ENCODE measurements around the gene ARID5B.

ARID5B gene

DNA sequence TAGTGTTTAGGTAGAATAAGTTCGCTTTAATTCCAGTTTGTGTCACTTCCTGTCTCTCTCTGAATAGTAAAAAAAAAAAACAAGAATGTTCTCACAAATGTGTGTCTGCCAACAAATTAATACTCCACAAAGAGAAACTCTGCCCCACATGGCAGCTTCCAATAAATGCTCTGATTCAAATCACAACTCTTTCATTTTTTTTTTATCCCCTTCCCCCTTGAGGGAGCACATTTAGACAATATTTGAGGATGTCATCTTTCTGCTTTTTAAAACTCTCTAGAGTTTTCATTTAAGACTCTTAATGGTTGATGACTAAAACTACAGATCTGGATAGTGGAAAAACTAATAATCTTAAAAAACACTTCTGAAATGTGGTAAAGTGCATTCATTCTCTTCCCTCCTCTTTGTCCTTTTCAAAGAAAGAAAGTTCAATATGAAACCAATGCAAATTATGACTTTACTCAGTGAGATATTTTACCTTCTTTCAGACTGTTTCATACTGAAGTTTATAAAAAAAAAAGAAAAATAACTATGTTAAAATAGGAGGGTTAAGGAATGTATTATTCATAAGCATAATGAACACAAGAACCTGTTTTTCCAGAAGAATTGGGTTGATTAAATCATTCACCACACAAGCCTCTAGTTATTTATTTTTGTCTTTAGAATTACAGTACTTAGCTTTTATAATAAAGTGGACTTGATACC is 42.3 kb downstream of the ARID5B start:
- no peak for DNase-seq

DNA sequence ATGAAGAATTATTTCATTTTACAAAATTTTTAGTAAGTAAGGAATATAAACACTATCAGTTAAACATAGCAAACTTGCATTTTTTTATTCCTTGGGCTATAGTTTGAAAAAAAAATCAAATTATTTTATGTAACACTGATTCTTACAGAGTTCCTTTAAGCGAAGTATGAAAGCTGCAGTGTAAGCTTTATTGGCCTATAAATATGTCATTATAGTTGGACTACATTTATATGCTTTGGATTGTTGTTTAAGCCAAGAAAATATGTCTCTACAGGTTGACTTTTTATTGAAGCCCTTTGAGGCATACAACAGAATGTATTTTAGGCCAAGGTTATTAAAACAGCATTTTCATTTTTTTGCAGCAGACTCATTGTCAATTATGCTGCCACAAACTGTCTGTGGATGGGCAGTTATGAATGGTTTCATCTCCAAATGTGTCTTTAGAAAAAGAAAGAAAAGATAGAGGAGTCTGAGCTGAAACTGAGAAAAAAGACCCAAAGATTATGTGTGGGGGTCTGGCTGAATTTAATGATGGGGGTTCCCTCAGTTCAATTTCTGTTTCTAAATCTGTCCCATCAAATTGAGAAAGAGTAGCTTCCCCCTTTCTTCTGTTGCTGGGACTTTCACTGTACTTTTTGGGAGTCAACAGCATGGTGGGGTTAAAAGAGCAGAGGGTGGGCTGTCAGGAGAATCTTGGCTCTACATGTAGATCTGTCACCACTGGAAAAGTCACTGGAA is 43.1 kb downstream of the ARID5B start:
- no peak for DNase-seq

DNA sequence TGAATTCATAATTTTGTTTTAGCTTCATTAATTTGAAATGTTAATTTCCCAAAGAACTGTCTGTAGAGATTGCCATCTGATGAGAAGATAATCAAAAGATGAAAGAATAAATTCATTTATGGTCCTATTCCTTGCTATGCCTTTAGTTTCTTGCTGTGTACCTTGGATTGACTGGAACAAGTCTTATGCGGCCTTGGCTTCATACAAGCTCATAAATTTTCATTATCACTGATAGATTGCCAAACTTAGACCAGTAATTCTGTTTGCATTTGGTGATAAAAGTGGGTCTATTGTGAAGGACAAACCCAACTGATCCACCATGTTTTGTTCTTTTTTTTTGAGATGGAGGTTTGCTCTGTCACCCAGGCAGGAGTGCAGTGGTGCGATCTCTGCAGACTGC is 48.2 kb downstream of the ARID5B start:
- no peak for DNase-seq

DNA sequence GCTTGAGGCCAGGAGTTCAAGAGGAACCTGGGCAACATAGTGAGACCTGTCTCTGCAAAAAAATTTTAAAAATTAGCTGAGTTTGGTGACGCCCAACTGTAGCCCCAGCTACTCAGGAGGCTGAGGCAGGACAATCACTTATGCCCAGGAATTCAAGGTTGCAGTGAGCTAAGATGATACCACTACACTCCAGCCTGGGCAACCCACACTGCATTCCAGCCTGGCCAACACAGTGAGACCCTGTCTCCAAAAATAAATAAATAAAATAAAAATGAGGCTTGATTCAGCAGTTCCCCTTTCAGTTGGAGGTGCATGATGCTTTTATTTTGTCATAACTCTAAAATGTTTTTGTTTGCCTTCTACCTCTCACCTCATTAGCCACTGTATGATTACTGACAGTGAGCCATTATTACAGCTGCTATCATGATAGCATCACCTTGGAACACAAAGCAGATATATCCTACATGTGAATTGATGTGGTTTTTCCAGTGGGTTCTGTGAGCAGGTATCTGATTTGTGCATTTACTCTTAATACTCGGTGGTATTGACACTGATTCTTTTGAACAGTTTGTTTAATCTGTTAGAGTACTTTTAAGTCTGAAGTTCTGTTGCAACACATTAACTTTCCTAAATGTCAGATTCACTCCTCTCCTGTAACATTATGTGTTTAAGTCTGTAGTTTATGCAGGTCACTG is 49.1 kb downstream of the ARID5B start:
- no peak for DNase-seq

DNA sequence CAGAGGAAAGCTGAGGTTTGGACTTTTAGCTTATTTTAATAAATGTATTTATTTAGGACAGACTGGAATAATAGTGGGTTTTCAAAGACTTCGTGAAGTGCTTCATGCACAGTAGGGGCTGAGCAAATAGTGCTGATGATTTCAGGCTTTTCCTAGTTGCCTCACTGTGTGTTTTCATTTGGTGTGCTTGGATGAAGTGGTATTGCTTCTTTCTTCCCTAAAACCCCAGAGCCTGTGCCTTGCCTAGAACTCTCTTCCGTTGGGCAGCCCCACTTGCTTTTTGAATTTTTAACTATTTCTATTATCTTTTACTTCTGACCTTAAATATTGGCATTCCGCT is 49.6 kb downstream of the ARID5B start:
- no peak for DNase-seq

DNA sequence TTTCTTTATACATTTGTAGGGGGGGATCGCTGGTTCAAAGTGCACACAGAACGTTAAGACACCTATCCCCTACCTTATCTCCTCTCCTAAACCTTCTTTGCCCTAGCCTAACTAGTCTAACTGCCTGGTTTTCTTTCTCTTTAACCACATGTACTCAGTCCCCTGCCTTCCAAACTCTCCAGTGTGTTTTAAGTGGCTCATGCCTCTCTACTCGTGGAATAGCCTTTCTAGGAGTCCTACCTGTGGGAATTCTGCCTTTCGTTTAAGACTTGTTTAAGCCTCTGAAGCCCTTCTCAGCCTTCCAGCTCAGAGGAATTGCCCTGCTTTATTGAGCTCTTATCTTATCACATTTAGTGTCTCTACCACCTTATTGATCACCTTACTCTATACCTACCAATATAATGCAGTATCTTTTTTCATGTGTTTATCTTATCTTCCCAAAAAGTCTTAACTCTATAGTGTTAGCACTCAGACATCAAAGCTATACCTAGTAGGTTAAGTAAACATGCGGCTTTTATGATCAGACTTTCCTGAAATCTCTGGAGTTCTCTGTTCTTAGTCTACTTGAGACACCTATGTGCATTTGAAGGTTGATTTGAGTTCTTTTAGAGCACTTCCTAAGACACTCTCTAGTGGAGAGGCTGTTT is 50.7 kb downstream of the ARID5B start:
- no peak for DNase-seq

DNA sequence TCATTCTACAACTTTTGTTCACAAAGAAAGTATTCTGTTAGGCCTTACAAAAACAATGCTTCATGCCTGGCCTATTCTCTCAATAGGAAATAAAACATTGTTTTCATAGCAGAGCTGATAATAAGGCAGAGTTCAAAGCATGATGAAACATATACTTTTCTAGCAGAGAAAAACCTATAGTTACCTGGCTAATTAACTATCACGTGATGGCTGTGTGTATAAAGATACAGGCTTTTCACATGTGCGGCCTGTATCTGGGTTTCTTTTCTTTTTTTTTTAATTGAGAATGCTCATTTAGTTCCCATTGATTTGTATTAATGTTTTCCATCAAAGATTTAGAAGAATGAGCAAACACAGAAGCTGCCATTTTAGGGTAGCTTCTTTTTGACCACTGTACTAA is 51.7 kb downstream of the ARID5B start:
- DNase-seq = no peak

DNA sequence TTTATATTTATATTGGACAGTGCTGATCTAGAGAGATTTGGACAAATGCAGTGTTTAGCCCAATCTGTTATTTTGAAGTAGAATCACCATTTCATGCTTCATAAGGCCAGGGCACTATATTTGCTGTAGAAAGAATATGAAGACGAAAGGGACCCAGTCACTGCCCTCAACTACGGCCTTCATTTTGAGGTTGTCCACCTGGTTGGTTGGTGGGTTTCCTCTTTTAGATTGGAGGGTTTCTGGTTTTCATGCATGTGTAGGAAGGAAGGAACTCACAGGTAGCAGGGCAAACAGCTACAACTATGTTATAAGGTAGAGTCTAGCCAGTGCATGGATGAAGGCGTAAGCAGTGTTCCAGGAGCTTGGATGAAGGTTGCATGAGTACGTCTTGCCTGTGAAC is 56.3 kb downstream of the ARID5B start:
- DNase-seq = no peak

DNA sequence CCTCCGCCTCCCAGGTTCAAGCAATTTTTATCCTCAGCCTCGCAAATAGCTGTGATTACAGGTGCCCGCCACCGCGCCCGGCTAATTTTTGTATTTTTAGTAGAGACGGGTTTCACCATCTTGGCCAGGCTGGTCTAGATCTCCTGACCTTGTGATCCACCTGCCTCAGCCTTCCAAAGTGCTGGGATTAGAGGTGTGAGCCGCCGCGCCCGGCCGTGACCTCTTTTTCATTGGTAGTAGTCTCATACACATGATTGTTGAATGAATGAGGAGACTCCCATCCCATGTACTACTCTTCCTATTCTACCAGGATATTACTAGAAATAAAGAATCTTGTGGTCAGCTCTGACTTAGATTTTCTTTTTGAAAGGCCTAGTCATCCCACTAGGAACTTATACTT is 56.8 kb downstream of the ARID5B start:
- no peak for DNase-seq

DNA sequence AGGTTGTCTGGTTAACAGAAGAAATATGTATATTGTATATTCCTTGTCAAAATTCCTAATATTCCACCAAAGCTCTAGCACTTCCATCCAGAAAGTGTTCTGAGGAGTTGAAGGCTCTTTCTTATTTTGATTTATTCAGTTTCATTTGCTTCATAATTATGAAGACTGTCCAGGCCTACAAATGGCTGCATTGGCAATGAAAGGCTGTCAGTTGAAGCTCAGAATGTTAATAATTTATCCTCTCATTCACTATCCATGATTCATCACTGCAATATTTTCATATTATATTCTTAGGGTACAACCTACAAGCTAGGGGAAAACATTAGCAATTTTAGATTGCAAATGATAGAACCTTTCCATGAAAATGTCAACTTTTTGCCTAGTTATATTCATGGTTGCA is 57.3 kb downstream of the ARID5B start:
- no peak for DNase-seq

DNA sequence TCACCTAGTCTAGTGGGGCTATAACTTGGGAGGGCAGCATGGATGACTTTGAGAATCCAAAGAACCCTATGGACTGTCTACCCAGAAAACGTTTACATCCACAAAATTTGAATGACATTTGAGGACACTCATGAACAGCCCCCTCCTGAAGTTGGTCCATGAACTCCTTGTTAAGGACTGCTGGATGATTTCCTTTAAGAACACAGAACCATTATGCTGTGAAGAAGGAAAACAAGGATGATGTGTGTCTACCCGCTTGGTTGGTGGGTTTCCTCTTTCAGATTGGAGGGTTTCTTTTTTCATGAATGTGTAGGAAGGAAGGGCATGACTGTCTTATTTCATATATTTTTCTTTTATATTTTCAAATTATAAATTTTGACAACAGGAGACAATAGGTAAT is 58.3 kb downstream of the ARID5B start:
- no peak for DNase-seq

DNA sequence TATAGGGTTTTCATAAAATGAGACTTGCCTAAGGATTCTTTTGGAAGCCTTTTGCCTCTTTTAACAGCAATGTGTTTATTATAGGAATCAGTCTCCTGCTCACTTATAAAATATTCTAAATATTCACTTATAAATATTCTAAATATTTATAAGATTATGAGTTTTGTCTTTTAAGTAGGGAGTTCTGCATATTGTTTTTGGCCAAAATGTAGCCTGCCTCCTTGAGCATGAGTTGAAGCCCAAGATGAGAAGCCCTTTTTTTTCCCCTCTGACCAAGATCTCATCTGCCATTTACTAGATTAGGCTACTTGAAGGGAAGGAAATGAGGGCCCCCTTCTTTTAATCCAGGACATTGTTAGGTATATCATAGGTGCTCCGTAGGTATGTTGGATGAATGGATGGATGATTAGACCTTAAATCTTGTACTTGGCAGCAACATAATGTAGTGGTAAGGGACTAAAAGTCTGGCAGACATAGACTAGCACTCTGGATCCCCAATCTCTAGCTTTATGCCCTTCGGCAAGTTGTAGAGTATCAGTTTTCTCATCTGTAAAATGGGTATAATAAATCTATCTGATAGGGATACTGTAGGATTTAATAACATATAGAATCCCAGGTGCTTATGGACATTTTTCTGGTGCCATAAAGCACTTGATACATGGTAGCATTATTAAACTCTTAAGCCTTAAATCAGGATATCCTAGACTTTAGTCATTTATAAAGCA is 59.1 kb downstream of the ARID5B start:
- DNase-seq = no peak

DNA sequence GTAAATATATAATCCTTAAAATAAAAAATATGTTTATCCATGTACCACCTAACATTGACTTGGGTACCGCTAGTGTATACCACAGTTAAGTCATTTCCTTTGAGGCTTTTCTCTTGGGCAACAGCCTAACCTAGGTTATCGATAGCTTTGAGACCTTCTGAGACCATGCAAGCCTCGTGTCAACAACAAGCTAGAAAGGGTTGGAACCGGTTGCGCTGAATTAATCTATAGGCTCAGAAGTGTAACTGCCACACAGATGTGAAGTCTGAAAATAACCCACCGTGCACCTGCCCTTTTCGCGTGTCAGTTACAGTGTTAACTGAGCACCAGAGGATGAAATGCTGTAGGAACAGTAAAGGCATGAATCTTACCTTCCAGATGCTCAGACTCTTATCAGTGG is 59.8 kb downstream of the ARID5B start:
- DNase-seq = no peak

DNA sequence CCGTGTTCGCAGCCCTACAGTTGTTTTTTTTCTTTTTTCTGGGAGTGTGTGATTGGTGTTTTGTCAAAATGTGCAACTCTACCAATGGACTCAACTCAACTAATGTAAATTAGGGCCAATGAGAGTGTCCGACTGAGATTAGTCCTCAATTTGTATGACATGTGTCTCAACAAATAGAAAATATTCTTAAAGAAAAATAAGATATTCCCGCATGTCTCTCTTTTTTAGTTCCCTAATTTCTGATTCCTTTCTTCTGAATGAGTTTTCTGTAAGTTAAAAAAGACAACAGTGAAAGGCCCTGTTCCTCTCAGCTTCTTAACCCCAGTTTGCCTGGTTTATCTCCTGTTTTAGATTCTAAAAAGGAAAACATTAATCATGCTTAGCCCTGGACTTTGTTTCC is 61.5 kb downstream of the ARID5B start:
- no peak for DNase-seq

DNA sequence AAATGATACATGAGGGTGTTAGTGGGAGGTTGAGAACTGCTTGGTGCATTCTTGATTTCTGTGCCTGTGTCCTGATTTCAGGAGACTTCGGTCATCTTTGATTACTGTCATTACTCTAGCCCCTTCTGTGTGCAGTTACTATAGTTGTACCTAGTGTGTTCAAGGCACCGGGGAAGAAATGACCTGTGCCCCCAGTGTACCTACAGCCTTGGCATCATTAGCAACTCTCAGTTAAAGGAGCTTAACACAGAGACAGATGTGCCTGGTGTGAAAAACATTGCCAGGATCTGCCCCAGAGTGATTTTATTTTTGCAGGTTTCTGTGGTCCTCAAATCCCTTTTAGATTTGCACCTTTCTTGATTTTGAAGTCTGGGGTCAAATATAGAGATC is 62.2 kb downstream of the ARID5B start:
- DNase-seq = no peak

DNA sequence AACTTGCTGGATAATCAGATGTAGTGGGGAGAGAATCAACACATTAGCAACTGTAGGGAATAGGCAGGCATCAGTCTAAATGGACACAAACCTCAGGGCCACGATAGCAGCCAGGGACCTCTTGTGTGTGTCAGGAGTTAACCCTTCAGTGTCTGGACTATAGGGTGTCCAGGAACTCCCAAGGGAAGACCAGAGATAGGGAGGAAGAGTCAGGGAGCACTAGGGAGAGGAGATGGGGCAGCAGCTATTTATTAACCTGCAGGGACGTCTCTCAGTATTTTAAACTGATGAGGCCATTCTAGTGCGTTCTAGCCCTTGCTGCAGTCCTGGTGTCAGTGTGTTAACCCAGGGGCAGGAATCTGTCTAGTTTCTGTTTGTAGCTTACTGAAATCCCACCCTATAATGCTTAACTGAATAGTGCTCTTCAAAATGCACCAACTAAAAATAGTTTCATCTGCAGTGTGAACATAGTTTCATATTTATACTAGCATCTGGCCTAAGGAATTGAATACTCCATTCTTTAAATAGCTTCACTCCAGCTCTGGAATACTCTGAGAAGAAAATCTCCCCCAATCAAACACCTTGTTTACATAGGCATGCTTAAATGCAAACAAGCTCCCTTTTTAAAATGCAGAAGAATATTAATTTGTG is 62.7 kb downstream of the ARID5B start:
- no peak for DNase-seq

DNA sequence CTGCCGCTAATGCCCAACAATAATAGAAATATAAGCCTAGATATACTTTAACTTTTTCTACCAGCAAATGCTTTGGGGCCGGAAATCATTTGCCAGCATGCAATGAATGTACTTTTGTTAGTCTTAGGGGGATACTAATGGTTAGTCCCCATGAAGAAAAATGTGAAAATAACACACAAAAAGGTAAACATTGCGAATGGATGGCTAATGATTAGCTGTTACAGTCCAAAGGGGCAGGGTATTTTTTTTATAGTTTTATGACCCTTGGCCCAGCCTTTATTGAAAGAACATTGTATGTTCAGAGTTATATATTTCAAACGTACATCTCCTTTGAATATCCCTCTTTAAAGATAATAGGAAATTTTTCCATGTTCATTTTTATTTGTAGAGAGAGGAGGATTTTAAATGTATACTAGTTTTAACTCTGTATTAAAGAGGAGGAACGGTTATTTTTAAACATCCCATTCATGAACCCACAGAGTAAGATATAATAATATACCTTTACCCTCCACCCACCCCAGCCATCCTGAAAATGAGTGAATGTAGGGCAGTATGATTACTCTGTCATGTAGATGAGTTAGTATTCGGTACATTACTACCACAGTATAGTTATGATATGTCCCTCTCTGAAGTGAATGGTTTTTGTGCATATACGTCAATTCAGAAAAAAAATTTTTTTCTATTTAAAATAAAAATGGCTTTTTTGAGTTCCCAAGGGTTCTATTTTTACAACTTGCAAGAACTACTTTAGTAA is 63.6 kb downstream of the ARID5B start:
- no peak for DNase-seq

DNA sequence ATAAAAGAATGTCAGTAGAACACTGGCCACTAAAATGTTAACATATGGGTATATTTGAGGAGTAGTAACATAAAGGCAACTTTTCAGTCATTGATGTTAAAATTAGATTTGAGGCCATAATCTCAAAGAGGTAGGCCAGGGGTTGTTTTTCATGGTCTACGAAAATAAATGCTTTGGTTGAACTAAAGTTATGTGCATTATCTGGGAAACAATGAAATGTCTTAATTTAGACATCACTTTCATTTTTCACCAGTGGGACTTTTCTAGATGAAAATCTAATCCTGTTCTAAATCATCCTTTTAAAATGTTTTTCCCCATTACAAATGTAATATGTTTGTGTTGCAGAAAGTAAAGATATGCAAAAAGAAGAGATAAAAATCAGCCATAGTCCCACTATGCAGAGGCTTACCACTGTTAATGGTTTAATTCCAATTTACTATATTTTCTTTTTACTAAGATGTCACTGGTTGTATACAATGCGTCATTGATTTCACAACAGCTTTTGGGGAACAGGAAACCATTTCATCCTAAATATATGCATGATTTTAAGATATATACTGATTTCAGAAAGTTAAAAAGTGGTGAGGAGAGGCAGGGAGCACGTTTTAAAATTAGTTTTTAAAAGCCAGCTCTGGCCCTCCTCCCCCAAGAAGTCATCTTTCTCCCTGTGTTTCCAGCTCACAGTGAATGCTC is 64.3 kb downstream of the ARID5B start:
- DNase-seq = no peak

DNA sequence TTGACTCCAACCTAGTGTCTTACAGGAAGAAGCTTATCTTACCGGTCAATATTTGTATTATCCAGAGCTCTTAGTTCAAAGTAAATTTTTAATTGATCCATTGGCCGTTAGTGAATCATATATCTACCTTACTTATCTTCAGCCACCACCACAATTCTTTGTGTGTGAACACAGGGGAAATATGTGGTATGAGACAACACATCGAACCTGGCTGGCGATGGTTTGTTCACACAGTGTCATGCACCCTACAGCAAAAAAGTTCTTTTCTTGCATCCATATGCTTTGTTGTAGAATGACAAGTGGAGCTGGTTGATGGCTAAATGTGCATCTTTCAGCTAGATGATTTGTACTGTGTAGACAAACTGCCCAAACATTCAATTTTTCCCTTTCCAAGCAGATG is 65.8 kb downstream of the ARID5B start:
- DNase-seq = no peak

DNA sequence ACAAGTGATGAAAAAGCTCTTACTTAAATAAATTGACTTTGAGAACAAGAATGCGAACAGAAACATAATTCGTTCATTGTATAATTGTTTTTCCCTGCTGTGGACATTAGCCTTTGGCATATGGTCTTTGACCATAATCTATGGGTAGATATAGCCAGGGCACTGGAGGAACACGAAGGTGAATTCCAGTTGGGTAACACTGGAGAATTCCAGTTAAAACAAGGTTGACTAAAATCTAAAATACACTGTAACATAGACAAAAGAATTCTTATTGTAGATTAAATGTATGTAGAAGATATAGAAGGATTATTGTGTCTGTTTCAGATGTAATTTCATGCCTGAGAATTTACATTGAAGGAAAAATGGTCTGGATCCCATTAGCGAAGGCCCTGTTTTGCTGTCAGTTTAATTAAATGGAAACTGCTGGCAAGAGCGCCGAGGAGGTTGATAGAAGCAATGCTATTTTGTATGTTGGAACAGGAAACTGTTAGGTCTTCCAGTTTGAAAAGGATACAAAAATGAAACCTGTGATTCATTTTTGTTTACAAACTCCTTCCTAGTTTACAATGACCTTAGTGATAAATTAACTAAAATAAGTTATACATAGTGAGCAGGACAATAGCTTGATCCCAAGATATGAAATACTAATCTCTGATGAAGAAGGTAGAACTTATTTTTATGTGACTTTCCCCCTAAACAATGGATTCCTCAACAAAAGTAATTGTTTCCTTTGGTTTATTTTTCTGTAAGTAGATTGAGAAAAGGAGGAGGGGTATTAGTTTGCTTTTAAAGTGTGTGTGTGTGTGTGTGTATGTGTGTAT is 68.9 kb downstream of the ARID5B start:
- no peak for DNase-seq

DNA sequence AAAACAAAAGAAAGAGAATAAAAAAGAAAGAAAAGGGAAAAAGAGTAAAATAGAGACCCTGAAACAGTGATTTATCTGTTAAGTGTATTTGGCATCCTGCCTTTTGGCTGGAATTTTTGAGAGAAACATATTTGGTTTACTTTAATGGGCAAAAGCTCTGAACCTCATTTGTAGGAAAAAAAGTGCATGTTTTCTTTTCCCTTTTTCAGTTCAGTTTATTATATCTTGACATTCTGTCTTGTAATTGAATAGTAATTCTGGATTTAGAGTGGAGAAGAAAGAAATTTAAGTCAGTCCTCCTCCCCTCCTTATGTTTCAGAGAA is 69.5 kb downstream of the ARID5B start:
- no peak for DNase-seq

All from DMS 273 treated with DMSO at 0.1 percent for 48 hours (cell line).